ENCODE data around the gene ADH1C. TPM values are rescaled to one million over a fixed set of nuclear protein-coding genes. Genes with fewer than 3 reads are reported as not detected.

Gene ADH1C
- total RNA-seq, 1 experiment from 2014 or later = not detected

DNA sequence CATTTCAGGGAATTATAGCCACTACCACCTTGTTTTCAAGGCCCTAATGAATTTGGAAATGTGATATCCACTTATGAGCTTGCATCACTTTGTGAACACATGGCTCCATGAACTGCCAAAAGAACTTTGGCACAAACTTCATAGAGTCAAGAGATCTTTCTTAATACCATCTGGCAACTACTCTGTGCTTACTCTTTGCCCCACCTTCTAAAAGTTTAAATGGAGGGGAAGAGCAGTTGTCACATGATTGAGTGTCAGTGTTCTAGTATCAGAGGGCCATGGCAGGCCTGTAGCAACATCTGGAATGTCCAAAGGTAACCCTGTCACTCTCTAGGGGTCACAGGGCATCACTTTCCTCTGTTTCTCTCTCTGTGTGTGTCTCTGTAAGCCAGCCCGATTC lies 28.8 kb downstream of the ADH1C start:
- no peak overlapping the region for H3K4me2 ChIP-seq (ENCODE audit: insufficient read depth, insufficient read length, low read length)
- no peaks in the 10 kb centered on the region for H3K23me2 ChIP-seq (ENCODE audit: insufficient read length, low read depth, low read length, poor library complexity, severe bottlenecking)
- H2BK15ac ChIP-seq (ENCODE audit: low read depth, low read length) = no peak overlapping the region
- WGBS (ENCODE audit: extremely low coverage, insufficient read length, low lambda C conversion rate) = no CpG with 5 or more reads among the region's 1 CpG
- no peak overlapping the region for H3K14ac ChIP-seq (ENCODE audit: insufficient read depth, low read length)
- no peak overlapping the region for H2AK5ac ChIP-seq (ENCODE audit: insufficient read length, low read length)
- no peaks in the 10 kb centered on the region for H4K20me1 ChIP-seq (ENCODE audit: control insufficient read depth, insufficient read depth, insufficient read length)
- no peak overlapping the region for H2BK12ac ChIP-seq (ENCODE audit: insufficient read length, low read depth, low read length)
- H3K27me3 ChIP-seq (ENCODE audit: insufficient read depth, low read length) = no peaks in the 10 kb centered on the region
- H3K4ac ChIP-seq (ENCODE audit: low read depth, low read length) = no peak overlapping the region
- no peaks in the 10 kb centered on the region for H3K79me2 ChIP-seq (ENCODE audit: insufficient read depth, low read length)
- H3K56ac ChIP-seq (ENCODE audit: insufficient read length, low read depth, low read length) = no peak overlapping the region
- no peak overlapping the region for H3K9ac ChIP-seq (ENCODE audit: extremely low read depth, insufficient read length, low read length)
- H4K5ac ChIP-seq (ENCODE audit: insufficient read length, low read depth, low read length) = no peak overlapping the region
- H4K8ac ChIP-seq (replicated peaks; ENCODE audit: insufficient read length, low read depth, low read length) = no peak overlapping the region
- H3K4me1 Mint-ChIP-seq = peaks cover 7 to 10% of the 10 kb centered on the region in 2 experiments
- no peaks in the 10 kb centered on the region; the same call in 1 of the 2 replicates for H3K4me1 ChIP-seq (ENCODE audit: insufficient read depth, low read length)
- H3K4me3 Mint-ChIP-seq = no peak overlapping the region
- no peak overlapping the region for H4K91ac ChIP-seq (ENCODE audit: insufficient read length, low read depth, low read length)
- H2BK20ac ChIP-seq (ENCODE audit: low read depth, low read length, poor library complexity, severe bottlenecking) = no peak overlapping the region
- H3K27me3 Mint-ChIP-seq (ENCODE audit: low read depth) = no peaks in the 10 kb centered on the region
- H3K9me3 ChIP-seq (ENCODE audit: control insufficient read depth, low read depth, low read length) = no peaks in the 10 kb centered on the region
- H3T11ph ChIP-seq (ENCODE audit: low read length) = no peak overlapping the region
- no peak overlapping the region for H3K27ac ChIP-seq (ENCODE audit: insufficient read length, low read depth, low read length)
- H3K18ac ChIP-seq (ENCODE audit: insufficient read length, low read depth, low read length) = no peak overlapping the region
- DNase-seq = no peak
- H3K27ac Mint-ChIP-seq = no peak overlapping the region
- TF ChIP-seq, protein P1, sequence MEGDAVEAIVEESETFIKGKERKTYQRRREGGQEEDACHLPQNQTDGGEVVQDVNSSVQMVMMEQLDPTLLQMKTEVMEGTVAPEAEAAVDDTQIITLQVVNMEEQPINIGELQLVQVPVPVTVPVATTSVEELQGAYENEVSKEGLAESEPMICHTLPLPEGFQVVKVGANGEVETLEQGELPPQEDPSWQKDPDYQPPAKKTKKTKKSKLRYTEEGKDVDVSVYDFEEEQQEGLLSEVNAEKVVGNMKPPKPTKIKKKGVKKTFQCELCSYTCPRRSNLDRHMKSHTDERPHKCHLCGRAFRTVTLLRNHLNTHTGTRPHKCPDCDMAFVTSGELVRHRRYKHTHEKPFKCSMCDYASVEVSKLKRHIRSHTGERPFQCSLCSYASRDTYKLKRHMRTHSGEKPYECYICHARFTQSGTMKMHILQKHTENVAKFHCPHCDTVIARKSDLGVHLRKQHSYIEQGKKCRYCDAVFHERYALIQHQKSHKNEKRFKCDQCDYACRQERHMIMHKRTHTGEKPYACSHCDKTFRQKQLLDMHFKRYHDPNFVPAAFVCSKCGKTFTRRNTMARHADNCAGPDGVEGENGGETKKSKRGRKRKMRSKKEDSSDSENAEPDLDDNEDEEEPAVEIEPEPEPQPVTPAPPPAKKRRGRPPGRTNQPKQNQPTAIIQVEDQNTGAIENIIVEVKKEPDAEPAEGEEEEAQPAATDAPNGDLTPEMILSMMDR (conservative IDR thresholded peaks at IDR 0.05) = no peak
- H3K23ac ChIP-seq (ENCODE audit: insufficient read length, low read depth, low read length) = no peak overlapping the region
- no peak overlapping the region for H2BK5ac ChIP-seq (ENCODE audit: insufficient read length, low read length)
- H2AFZ ChIP-seq (ENCODE audit: low read length) = no peak overlapping the region
- H3K36me3 Mint-ChIP-seq (ENCODE audit: insufficient read depth in 1 of 3, low read depth in 3 of 3) = peaks cover 0 to 11% (median 3%) of the 10 kb centered on the region in 3 experiments; a peak in 6 of 7 replicates
- peaks cover 15 to 16% of the 10 kb centered on the region in 2 experiments for H3K9me3 Mint-ChIP-seq
- no peaks in the 10 kb centered on the region for H3K79me1 ChIP-seq (ENCODE audit: insufficient read depth, low read depth, low read length, poor library complexity, severe bottlenecking)
- no peak overlapping the region for H2BK120ac ChIP-seq (ENCODE audit: low read depth, low read length, poor library complexity, severe bottlenecking)
